ENCODE data around the gene KHDRBS1.
"Not testable (repeated sequence)": the region's sequence is repeated elsewhere in the genome, so short reads cannot be mapped to it uniquely, and the experiment has no call there.

The KHDRBS1 gene

DNA sequence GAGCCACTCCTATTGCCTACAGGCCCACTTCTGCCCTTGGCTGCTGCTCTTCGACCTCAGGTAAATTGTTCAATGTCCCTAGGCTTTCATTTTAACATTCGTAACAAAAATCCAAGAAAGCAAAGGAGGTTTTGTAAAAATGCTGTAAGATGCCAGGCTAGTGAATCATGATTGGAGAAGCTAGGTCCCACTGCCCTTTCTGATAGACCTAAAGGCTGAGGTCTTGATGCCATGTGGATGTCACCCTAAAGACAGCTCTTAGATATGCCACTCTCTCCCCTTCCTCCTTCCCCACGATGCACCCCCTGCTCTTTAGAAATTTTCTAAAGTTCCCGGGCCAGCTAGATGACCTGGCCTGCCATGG, 49.2 kb downstream of the KHDRBS1 start:
- in situ Hi-C loops (cut with MboI; ENCODE audit: low sequenced_read_pairs) = no loop called here

- in situ Hi-C loops (cut with MboI; ENCODE audit: low sequenced_read_pairs) = no loop called here
Observed at GRCh38 chr1:32063261-32063681, 49.6 kb downstream of the KHDRBS1 start.

GRCh38 chr1:32065613-32066488, 52.2 kb downstream of the KHDRBS1 start:
- in situ Hi-C loops (cut with MboI; ENCODE audit: low sequenced_read_pairs) = not testable (repeated sequence)

DNA sequence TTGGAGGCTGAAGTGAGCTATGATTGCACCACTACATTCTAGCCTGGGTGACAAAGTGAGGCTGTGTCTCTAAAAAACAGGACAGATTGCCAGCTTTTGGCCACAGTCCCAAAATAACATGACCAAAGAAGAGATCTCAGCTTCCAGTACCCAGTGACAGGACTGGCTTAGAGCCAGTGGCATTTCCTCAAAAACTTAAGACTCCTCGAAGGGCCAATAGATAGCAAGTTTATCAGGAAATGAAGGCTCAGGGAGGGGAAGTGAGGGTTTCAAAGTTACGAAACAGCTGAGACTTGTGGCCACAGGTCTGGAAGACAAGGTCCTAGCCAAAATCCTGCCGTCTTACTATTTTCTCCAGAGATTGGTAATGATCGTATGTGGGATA, 52.8 kb downstream of the KHDRBS1 start:
- in situ Hi-C loops (cut with MboI; ENCODE audit: low sequenced_read_pairs) = no loop called here

DNA sequence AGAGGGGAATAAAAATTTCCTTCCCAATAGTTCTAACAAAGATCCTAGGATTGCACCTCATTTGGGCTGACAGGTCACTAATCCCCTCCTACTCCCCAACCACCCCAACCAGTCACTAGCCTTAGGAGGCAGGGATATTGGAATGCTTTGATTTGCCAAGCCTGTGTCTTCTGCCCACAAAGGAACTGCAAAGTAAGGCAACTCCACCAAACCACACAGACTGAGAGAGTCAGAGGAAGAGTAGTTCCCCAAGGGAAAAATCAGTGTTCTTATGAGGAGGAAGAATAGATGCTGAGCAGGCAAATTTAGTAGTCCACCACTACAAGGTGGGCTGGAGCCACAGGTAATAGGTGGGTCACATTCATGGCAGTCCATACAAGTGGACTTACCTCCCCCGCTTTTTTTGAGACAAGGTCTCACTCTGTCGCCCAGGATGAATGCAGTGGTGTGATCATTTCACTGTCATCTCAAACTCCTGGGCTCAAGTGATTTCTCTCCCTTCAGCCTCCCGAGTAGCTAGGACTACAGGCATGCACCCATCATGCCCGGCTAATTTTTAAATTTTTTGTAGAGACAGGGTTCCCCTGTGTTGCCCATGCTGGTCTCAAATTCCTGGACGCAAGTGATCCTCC, 55.4 kb downstream of the KHDRBS1 start:
- in situ Hi-C loops (cut with MboI; ENCODE audit: low sequenced_read_pairs) = no loop called here

GRCh38 chr1:32071758-32072621, 58.3 kb downstream of the KHDRBS1 start:
- in situ Hi-C loops (cut with MboI; ENCODE audit: low sequenced_read_pairs) = no loop called here

GRCh38 chr1:32072622-32073298, 59.1 kb downstream of the KHDRBS1 start, which contains the start of gene TMEM39B:
Gene TMEM39B (plus strand): TSS chr1:32072939. CDS start chr1:32073048, 109 bp downstream.
- in situ Hi-C loops (cut with MboI; ENCODE audit: low sequenced_read_pairs) = no loop called here

GRCh38 chr1:32073299-32074229, 59.9 kb downstream of the KHDRBS1 start:
- in situ Hi-C loops (cut with MboI; ENCODE audit: low sequenced_read_pairs) = no loop called here

DNA sequence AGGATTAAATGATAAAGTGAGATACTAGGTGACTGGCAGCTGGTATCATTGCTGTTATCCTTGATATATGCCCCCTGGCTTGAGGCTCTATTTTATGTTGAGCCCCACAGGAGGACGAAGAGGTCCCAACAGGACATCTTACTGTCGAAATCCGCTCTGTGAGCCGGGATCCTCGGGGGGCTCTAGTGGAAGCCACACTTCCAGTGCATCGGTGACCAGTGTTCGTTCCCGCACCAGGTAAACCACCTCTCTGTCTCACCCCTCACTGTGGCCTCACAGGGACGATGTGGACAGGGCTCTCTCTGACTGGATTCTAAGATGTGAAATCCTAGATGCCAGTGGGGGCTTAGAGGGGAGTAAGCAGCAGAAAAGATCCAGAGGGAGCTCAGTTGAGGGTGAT, 61.2 kb downstream of the KHDRBS1 start:
- in situ Hi-C loops (cut with MboI; ENCODE audit: low sequenced_read_pairs) = no loop called here

GRCh38 chr1:32077451-32077850, 63.8 kb downstream of the KHDRBS1 start:
- in situ Hi-C loops (cut with MboI; ENCODE audit: low sequenced_read_pairs) = no loop called here

DNA sequence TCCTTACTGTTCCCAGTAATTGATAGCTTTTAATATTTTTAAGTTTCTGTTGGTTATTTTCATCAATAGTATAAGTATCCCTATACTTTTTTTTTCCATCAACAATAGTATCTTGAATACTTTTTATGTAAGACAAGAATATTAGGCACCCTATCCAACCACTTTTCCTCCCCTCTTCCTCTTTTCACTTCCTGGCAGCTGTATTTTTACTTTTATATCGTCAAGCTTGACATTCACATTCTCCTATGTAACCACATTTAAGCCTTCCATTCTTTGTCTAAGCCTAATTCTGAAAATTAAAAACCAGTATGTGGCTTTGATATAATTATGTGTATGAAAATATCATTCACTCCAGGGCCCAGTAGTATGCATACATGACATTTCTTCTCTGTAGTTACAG, 68.4 kb downstream of the KHDRBS1 start:
- in situ Hi-C loops (cut with MboI; ENCODE audit: low sequenced_read_pairs) = no loop called here

- in situ Hi-C loops (cut with MboI; ENCODE audit: low sequenced_read_pairs) = not testable (repeated sequence)
Observed at GRCh38 chr1:32086381-32086780, 72.7 kb downstream of the KHDRBS1 start.

DNA sequence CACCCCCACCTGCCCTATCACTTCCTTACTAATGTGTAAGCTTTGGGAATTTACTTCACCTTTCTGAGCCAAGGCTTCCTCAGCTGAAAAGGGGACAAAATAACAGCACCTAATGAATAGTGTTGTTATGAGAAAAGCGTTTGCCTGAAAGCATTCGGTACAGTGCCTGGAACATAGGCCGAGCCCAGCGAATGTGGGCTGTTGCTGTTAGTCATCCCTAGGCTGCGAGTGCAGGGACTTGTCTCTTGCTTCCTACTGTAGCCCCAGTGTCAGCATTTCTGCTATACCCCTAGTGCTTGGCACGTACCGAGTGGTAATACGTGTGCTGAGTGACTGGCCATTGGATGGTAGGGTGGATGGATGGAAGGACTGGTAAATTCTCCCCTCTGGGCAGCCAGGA, 77.5 kb downstream of the KHDRBS1 start:
- in situ Hi-C loops (cut with MboI; ENCODE audit: low sequenced_read_pairs) = no loop called here

DNA sequence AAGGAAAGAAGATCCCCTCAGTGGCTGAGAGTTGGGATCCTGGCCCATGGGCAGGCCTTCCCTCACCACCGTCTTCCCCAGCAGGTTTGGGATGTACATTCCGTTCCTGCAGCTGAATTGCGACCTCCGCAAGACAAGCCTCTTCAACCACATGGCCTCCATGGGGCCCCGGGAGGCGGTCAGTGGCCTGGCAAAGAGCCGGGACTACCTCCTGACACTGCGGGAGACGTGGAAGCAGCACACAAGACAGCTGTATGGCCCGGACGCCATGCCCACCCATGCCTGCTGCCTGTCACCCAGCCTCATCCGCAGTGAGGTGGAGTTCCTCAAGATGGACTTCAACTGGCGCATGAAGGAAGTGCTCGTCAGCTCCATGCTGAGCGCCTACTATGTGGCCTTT, 77.9 kb downstream of the KHDRBS1 start:
- in situ Hi-C loops (cut with MboI; ENCODE audit: low sequenced_read_pairs) = no loop called here

Data from hTERT RPE-1 (cell line).